LNCaP clone FGC (cell line): ENCODE measurements around the gene MRPL14.

ENCODE experiments used
- DNase-seq: peaks from one replicate; pipeline ENCODE4 v3.0.0-alpha.2; 2011; ENCODE audit warnings: low read depth
- H3K4me3 ChIP-seq: 2 replicates; pipeline ENCODE4 v1.5.1; 2011; ENCODE audit warnings: mild to moderate bottlenecking, low read depth, low read length, control low read depth
- CTCF ChIP-seq: IDR thresholded peaks from 2 replicates; pipeline ENCODE4 v1.5.1; 2012; ENCODE audit warnings: mild to moderate bottlenecking; ENCODE audit not compliant: control insufficient read depth, insufficient read depth; ENCODE audit errors: extremely low read depth

MRPL14 gene

DNA sequence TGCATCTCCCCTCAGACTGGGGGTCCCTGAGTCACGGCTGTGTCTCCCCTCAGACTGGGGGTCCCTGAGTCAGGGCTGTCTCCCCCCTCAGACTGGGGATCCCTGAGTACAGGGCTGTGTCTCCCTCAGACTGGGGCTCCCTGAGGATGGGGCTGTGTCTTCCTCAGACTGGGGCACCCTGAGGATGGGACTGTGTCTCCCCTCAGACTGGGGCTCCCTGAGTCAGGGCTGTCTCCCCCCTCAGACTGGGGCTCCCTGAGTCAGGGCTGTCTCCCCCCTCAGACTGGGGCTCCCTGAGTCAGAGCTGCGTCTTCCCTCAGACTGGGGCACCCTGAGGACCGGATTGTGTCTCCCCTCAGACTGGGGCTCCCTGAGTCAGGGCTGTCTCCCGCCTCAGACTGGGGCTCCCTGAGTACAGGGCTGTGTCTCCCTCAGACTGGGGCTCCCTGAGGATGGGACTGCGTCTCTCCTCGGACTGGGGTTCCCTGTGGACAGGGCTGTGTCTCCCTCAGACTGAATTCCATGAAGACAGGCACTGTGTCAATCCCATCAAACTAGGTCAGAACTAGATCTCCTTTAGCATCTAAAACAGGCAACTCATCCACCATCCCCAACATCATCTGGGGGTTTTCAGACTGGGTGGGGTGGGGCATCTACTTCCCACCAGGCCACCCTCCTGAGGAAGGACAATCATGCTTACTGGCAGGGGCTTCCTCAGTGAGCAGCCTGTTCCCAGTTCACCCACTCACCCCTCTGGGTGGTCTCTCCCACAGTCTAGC lies 60.7 kb downstream of the MRPL14 start:
- no peak for TF ChIP-seq CTCF
- DNase-seq, result no peak
- H3K4me3 ChIP-seq, result no peak overlapping the region

GRCh38 chr6:44065443-44066140 lies 61.7 kb downstream of the MRPL14 start:
- H3K4me3 ChIP-seq, result no peak overlapping the region
- no peak for TF ChIP-seq CTCF
- no peak for DNase-seq

DNA sequence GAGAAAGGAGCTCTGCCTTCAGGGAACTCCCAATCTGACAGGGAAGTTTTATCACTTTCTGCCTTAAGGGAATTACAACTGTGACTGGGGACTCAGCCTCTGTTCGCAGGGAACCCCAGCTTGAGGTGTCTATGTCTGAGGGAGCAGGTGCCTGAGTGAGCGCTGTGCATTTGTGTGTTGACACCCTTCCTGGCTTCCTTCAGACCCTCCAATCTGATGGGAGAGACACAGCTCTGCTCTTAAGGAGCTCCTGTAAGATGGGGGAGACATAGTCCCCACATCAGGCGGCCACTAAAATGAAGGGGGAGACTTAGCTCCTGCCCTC lies 62.3 kb downstream of the MRPL14 start:
- DNase-seq, result no peak
- TF ChIP-seq CTCF, result no peak
- H3K4me3 ChIP-seq, result no peak overlapping the region

DNA sequence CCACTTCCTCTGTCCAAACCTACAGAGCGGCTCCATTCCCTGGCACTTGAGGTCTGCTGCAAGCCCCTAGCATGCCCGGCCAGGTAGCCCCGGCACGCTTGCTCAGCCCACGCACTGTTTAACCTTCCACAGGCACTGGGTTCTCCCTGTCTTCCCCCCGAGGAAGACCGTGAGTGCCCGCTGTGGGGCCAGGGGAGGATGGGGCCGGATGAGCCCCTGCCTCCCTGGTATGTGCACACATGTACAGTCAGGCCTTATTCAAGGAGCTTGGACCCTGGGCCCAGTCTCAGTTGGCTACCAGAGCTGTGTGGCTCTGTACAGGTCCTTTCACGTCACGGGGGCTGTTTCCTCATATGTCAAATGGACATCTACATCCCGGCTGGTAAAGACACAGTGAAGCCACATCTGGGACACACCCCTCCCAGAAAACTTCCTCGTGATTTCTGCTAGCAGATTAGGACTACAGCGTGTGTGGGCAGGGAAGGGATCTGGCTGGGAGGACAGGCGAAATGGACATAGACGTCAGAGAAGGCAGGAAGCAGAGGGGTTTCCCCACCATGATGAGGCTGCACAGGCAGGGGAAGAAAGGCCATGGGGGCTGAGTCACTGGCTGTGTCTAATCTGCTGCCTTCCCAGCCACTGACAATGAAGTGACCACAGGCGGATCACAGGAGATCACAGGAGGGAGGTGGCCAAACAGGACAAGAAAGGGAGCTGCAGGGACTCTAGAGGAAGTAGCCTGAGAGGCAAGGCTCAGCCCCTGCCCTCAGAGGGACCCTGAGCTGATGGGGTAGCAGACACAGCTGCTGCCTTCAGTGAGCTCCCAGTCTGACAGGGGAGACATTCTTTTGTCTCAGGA lies 62.9 kb downstream of the MRPL14 start:
- DNase-seq, result no peak
- H3K4me3 ChIP-seq, result no peak overlapping the region
- TF ChIP-seq CTCF, result no peak

GRCh38 chr6:44063561-44064059 lies 63.6 kb downstream of the MRPL14 start:
- TF ChIP-seq CTCF, result no peak
- DNase-seq, result no peak
- no peak overlapping the region for H3K4me3 ChIP-seq
